Fibroblast of lung (primary cell): Measurements from ENCODE around the gene SYT17.

Source experiments
- CTCF ChIP-seq, 2 donors: IDR thresholded peaks in 1 of 2; conservative IDR thresholded peaks in 1 of 2; 1 replicate in 1 of 2; 2 replicates in 1 of 2; pipeline ENCODE4 v1.5.1; 2011 to 2012; ENCODE audit warnings: low read length in 2 of 2, control low read depth in 1 of 2, inconsistent platforms in 1 of 2, low read depth in 1 of 2, mild to moderate bottlenecking in 1 of 2
- EZH2 ChIP-seq: IDR thresholded peaks from 2 replicates; pipeline ENCODE4 v1.5.1; 2012; ENCODE audit warnings: low read length, control low read depth, mild to moderate bottlenecking; ENCODE audit errors: missing control alignments

GRCh38 chr16:19132255-19132654 is 35.8 kb upstream of the SYT17 start:
- TF ChIP-seq CTCF (conservative IDR thresholded peaks at IDR 0.05 in 1 of 2, IDR thresholded peaks at IDR 0.05 in 1 of 2; ENCODE audit: low read depth in 1 of 2, low read length in 2 of 2) (no peak), EZH2 (no peak)
